ENCODE results near the gene CAV1. TPM values are rescaled to one million over a fixed set of nuclear protein-coding genes. Genes with fewer than 3 reads are reported as not detected.

Gene CAV1
- total RNA-seq, 1 experiment from 2014 or later: 20.2 TPM

DNA sequence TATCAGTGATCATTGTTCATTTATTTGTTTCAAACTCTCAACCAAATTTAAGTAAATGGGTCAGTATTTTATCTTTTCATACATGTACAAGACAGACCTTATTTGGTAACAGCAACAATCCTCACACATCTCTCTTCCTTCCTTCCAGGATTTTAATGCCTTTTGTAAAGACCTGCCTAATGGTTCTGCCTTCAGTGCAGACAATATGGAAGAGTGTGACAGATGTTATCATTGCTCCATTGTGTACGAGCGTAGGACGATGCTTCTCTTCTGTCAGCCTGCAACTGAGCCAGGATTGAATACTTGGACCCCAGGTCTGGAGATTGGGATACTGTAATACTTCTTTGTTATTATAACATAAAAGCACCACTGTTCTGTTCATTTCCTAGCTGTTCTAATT lies 19.0 kb upstream of the CAV1 start:
- H4K20me1 ChIP-seq (ENCODE audit: control insufficient read depth, insufficient read depth, insufficient read length): no peaks in the 10 kb centered on the region
- no peak overlapping the region for H3K4ac ChIP-seq (ENCODE audit: low read depth, low read length)
- H3K27ac ChIP-seq (ENCODE audit: insufficient read length, low read depth, low read length): no peak overlapping the region

More for the DNA sequence above, 19.0 kb upstream of the CAV1 start:
- no peak overlapping the region for H3T11ph ChIP-seq (ENCODE audit: low read length)
- no peak for DNase-seq
- Mint-ChIP-seq H3K4me3 (no peak overlapping the region), H3K36me3 (ENCODE audit: insufficient read depth in 1 of 3, low read depth in 3 of 3) (no peaks in the 10 kb centered on the region), H3K27me3 (ENCODE audit: low read depth) (peaks cover 8% of the 10 kb centered on the region), H3K9me3 (no peaks in the 10 kb centered on the region), H3K27ac (no peak overlapping the region), H3K4me1 (peaks cover 1 to 7% of the 10 kb centered on the region in 2 experiments)
- no peak overlapping the region for H3K56ac ChIP-seq (ENCODE audit: insufficient read length, low read depth, low read length)
- H3K4me1 ChIP-seq (ENCODE audit: insufficient read depth, low read length): no peaks in the 10 kb centered on the region
- H2BK120ac ChIP-seq (ENCODE audit: low read depth, low read length, poor library complexity, severe bottlenecking): no peak overlapping the region
- no peak overlapping the region for H4K8ac ChIP-seq (replicated peaks; ENCODE audit: insufficient read length, low read depth, low read length)
- TF ChIP-seq, protein P1, sequence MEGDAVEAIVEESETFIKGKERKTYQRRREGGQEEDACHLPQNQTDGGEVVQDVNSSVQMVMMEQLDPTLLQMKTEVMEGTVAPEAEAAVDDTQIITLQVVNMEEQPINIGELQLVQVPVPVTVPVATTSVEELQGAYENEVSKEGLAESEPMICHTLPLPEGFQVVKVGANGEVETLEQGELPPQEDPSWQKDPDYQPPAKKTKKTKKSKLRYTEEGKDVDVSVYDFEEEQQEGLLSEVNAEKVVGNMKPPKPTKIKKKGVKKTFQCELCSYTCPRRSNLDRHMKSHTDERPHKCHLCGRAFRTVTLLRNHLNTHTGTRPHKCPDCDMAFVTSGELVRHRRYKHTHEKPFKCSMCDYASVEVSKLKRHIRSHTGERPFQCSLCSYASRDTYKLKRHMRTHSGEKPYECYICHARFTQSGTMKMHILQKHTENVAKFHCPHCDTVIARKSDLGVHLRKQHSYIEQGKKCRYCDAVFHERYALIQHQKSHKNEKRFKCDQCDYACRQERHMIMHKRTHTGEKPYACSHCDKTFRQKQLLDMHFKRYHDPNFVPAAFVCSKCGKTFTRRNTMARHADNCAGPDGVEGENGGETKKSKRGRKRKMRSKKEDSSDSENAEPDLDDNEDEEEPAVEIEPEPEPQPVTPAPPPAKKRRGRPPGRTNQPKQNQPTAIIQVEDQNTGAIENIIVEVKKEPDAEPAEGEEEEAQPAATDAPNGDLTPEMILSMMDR (conservative IDR thresholded peaks at IDR 0.05): no peak
- no peak overlapping the region for H3K9ac ChIP-seq (ENCODE audit: extremely low read depth, insufficient read length, low read length)
- H3K9me3 ChIP-seq (ENCODE audit: control insufficient read depth, low read depth, low read length): no peaks in the 10 kb centered on the region
- no peak overlapping the region for H2AFZ ChIP-seq (ENCODE audit: low read length)
- H3K79me1 ChIP-seq (ENCODE audit: insufficient read depth, low read depth, low read length, poor library complexity, severe bottlenecking): no peaks in the 10 kb centered on the region
- H3K79me2 ChIP-seq (ENCODE audit: insufficient read depth, low read length): no peaks in the 10 kb centered on the region
- H3K23ac ChIP-seq (ENCODE audit: insufficient read length, low read depth, low read length): no peak overlapping the region
- no peak overlapping the region for H3K4me2 ChIP-seq (ENCODE audit: insufficient read depth, insufficient read length, low read length)
- H3K14ac ChIP-seq (ENCODE audit: insufficient read depth, low read length): no peak overlapping the region
- H2BK12ac ChIP-seq (ENCODE audit: insufficient read length, low read depth, low read length): no peak overlapping the region
- WGBS (ENCODE audit: extremely low coverage, insufficient read length, low lambda C conversion rate): no CpG with 5 or more reads among the region's 3 CpGs
- H3K27me3 ChIP-seq (ENCODE audit: insufficient read depth, low read length): no peaks in the 10 kb centered on the region
- no peak overlapping the region for H2BK15ac ChIP-seq (ENCODE audit: low read depth, low read length)
- no peaks in the 10 kb centered on the region for H3K23me2 ChIP-seq (ENCODE audit: insufficient read length, low read depth, low read length, poor library complexity, severe bottlenecking)
- H2BK5ac ChIP-seq (ENCODE audit: insufficient read length, low read length): no peak overlapping the region
- no peak overlapping the region for H4K5ac ChIP-seq (ENCODE audit: insufficient read length, low read depth, low read length)
- H2AK5ac ChIP-seq (ENCODE audit: insufficient read length, low read length): no peak overlapping the region
- H2BK20ac ChIP-seq (ENCODE audit: low read depth, low read length, poor library complexity, severe bottlenecking): no peak overlapping the region
- H4K91ac ChIP-seq (ENCODE audit: insufficient read length, low read depth, low read length): no peak overlapping the region
- H3K18ac ChIP-seq (ENCODE audit: insufficient read length, low read depth, low read length): no peak overlapping the region

Data from H9 (cell line).